Skin epidermis (tissue), 12 donors: ENCODE data around the gene IGF2.
"Not testable (repeated sequence)": the region's sequence is repeated elsewhere in the genome, so short reads cannot be mapped to it uniquely, and the experiment has no call there.

ENCODE experiments used
- H3K27ac ChIP-seq, 21 experiments: fragments of 200-600 bp; sonication (generic) in 11 of 21; one replicate each; pipeline ENCODE4 v1.5.0; 2020; ENCODE audit warnings: mild to moderate bottlenecking in 3 of 21, inconsistent platforms in 2 of 21, moderate library complexity in 2 of 21
- H3K4me3 ChIP-seq, 7 experiments: fragments of 200-600 bp; sonication (generic) in 2 of 7; one replicate each; pipeline ENCODE4 v1.5.0; 2020; ENCODE audit warnings: inconsistent platforms in 2 of 7, mild to moderate bottlenecking in 2 of 7, moderate library complexity in 1 of 7

Gene IGF2

GRCh38 chr11:2128511-2129307, 10.5 kb downstream of the IGF2 start:
- no peak overlapping the region for H3K27ac ChIP-seq
- H3K4me3 ChIP-seq: no peak overlapping the region

GRCh38 chr11:2128130-2128510, 11.1 kb downstream of the IGF2 start:
- Histone ChIP-seq H3K4me3 (no peak overlapping the region), H3K27ac (no peak overlapping the region)

GRCh38 chr11:2127482-2128129, 11.6 kb downstream of the IGF2 start:
- H3K4me3 ChIP-seq: no peak overlapping the region

GRCh38 chr11:2126520-2127085, 12.6 kb downstream of the IGF2 start:
- no peak overlapping the region for H3K4me3 ChIP-seq
- H3K27ac ChIP-seq: no peak overlapping the region

More at GRCh38 chr11:2127482-2128129, 11.6 kb downstream of the IGF2 start:
- H3K27ac ChIP-seq: no peak overlapping the region

- not testable (repeated sequence) for H3K4me3 ChIP-seq, H3K27ac ChIP-seq
These were observed 14.3 kb downstream of the IGF2 start for GRCh38 chr11:2124736-2125484.

- no peak overlapping the region for H3K27ac ChIP-seq
These were observed 15.6 kb downstream of the IGF2 start for GRCh38 chr11:2123628-2123960.

GRCh38 chr11:2122907-2123627, 16.1 kb downstream of the IGF2 start:
- Histone ChIP-seq H3K27ac (no peak overlapping the region), H3K4me3 (no peak overlapping the region)

More at GRCh38 chr11:2123628-2123960, 15.6 kb downstream of the IGF2 start:
- no peak overlapping the region for H3K4me3 ChIP-seq

- Histone ChIP-seq H3K27ac (no peak overlapping the region), H3K4me3 (no peak overlapping the region)
These were observed 16.8 kb downstream of the IGF2 start for GRCh38 chr11:2122222-2122906.

- Histone ChIP-seq H3K27ac (no peak overlapping the region), H3K4me3 (no peak overlapping the region)
These were observed 17.7 kb downstream of the IGF2 start for GRCh38 chr11:2121227-2122130.

- H3K4me3 ChIP-seq: no peak overlapping the region
- H3K27ac ChIP-seq: no peak overlapping the region
These were observed 18.7 kb downstream of the IGF2 start for GRCh38 chr11:2120359-2121100.

GRCh38 chr11:2118677-2119076, 20.5 kb downstream of the IGF2 start:
- no peak overlapping the region for H3K27ac ChIP-seq
- H3K4me3 ChIP-seq: no peak overlapping the region

- no peak overlapping the region for H3K27ac ChIP-seq
- no peak overlapping the region for H3K4me3 ChIP-seq
These were observed 22.5 kb downstream of the IGF2 start for GRCh38 chr11:2116680-2117079.

GRCh38 chr11:2115308-2115707, 23.9 kb downstream of the IGF2 start:
- H3K4me3 ChIP-seq: no peak overlapping the region
- H3K27ac ChIP-seq: no peak overlapping the region

- no peak overlapping the region for H3K4me3 ChIP-seq
- no peak overlapping the region for H3K27ac ChIP-seq
These were observed 24.6 kb downstream of the IGF2 start for GRCh38 chr11:2114430-2115241.

GRCh38 chr11:2113776-2114175, 25.4 kb downstream of the IGF2 start:
- no peak overlapping the region for H3K4me3 ChIP-seq
- no peak overlapping the region for H3K27ac ChIP-seq

- no peak overlapping the region for H3K27ac ChIP-seq
These were observed 28.7 kb downstream of the IGF2 start for GRCh38 chr11:2110521-2110920.

GRCh38 chr11:2109541-2110019, 29.6 kb downstream of the IGF2 start:
- Histone ChIP-seq H3K4me3 (no peak overlapping the region), H3K27ac (peak overlapping the region in 3 of 21 experiments; percentile 4 to 81 (median 21))

More at GRCh38 chr11:2110521-2110920, 28.7 kb downstream of the IGF2 start:
- H3K4me3 ChIP-seq: no peak overlapping the region
